Stimulated activated memory B cell treated with anti-CD40 and anti-IgM and Interleukin-4, amounts not matched to agents 10 μg/mL and 1 μg/mL and 100 μg/mL, for 72 hours (primary cell): ENCODE results near the gene KLB.

Experiments used
- ATAC-seq: fragments of 150-1000 bp; cut with Tn5 transposase; 2 replicates; pipeline ENCODE4 v1.10.0; 2021
- H3K27ac Mint-ChIP-seq: one replicate; pipeline ENCODE4 v1.8.0; 2022; ENCODE audit warnings: mild to moderate bottlenecking, mixed read lengths
- H3K27me3 Mint-ChIP-seq: one replicate; pipeline ENCODE4 v1.8.0; 2022; ENCODE audit warnings: mixed read lengths
- H3K36me3 Mint-ChIP-seq: one replicate; pipeline ENCODE4 v1.8.0; 2022; ENCODE audit warnings: mixed read lengths
- H3K4me1 Mint-ChIP-seq: one replicate; pipeline ENCODE4 v1.8.0; 2022; ENCODE audit warnings: mixed read lengths
- H3K4me3 Mint-ChIP-seq: one replicate; pipeline ENCODE4 v1.8.0; 2022; ENCODE audit warnings: mild to moderate bottlenecking, moderate library complexity, mixed read lengths
- H3K9me3 Mint-ChIP-seq: one replicate; pipeline ENCODE4 v1.8.0; 2022; ENCODE audit warnings: mixed read lengths

The KLB gene

GRCh38 chr4:39469429-39470077 is 62.8 kb downstream of the KLB start:
- Mint-ChIP-seq H3K4me3 (peak overlapping the region; percentile 48), H3K27me3 (no peaks in the 10 kb centered on the region), H3K9me3 (no peaks in the 10 kb centered on the region), H3K36me3 (peaks cover 16% of the 10 kb centered on the region), H3K27ac (peak overlapping the region; percentile 80), H3K4me1 (peaks cover 11% of the 10 kb centered on the region)
- peak; percentile 87 for ATAC-seq

- Mint-ChIP-seq H3K4me1 (peaks cover 11% of the 10 kb centered on the region), H3K27me3 (no peaks in the 10 kb centered on the region), H3K27ac (no peak overlapping the region), H3K9me3 (no peaks in the 10 kb centered on the region), H3K4me3 (no peak overlapping the region), H3K36me3 (peaks cover 10% of the 10 kb centered on the region)
- ATAC-seq: no peak
Observed at GRCh38 chr4:39470402-39470801, 63.7 kb downstream of the KLB start.

- Mint-ChIP-seq H3K4me1 (peaks cover 11% of the 10 kb centered on the region), H3K9me3 (no peaks in the 10 kb centered on the region), H3K36me3 (peaks cover 25% of the 10 kb centered on the region), H3K27me3 (no peaks in the 10 kb centered on the region), H3K4me3 (no peak overlapping the region), H3K27ac (no peak overlapping the region)
- ATAC-seq: no peak
Observed at GRCh38 chr4:39472396-39472795, 65.7 kb downstream of the KLB start.

GRCh38 chr4:39476187-39476895 is 69.6 kb downstream of the KLB start:
- no peaks in the 10 kb centered on the region for H3K4me1 Mint-ChIP-seq
- peaks cover 25% of the 10 kb centered on the region for H3K36me3 Mint-ChIP-seq
- no peak overlapping the region for H3K27ac Mint-ChIP-seq
- no peak overlapping the region for H3K4me3 Mint-ChIP-seq
- H3K27me3 Mint-ChIP-seq: no peaks in the 10 kb centered on the region
- ATAC-seq: no peak
- no peaks in the 10 kb centered on the region for H3K9me3 Mint-ChIP-seq

- Mint-ChIP-seq H3K27me3 (no peaks in the 10 kb centered on the region), H3K9me3 (peaks cover 6% of the 10 kb centered on the region), H3K36me3 (peaks cover 23% of the 10 kb centered on the region), H3K27ac (no peak overlapping the region), H3K4me3 (no peak overlapping the region), H3K4me1 (no peaks in the 10 kb centered on the region)
- ATAC-seq: no peak
Observed at GRCh38 chr4:39480251-39480650, 73.5 kb downstream of the KLB start.

- H3K36me3 Mint-ChIP-seq: peaks cover 19% of the 10 kb centered on the region
- H3K4me3 Mint-ChIP-seq: no peak overlapping the region
- H3K27ac Mint-ChIP-seq: no peak overlapping the region
- no peaks in the 10 kb centered on the region for H3K4me1 Mint-ChIP-seq
- peaks cover 6% of the 10 kb centered on the region for H3K9me3 Mint-ChIP-seq
- H3K27me3 Mint-ChIP-seq: no peaks in the 10 kb centered on the region
- ATAC-seq: no peak
Observed at GRCh38 chr4:39480902-39481695, 74.4 kb downstream of the KLB start.

- no peak for ATAC-seq
- no peak overlapping the region for H3K27ac Mint-ChIP-seq
- no peaks in the 10 kb centered on the region for H3K27me3 Mint-ChIP-seq
- H3K4me3 Mint-ChIP-seq: no peak overlapping the region
- H3K36me3 Mint-ChIP-seq: peaks cover 7% of the 10 kb centered on the region
- peaks cover 6% of the 10 kb centered on the region for H3K9me3 Mint-ChIP-seq
- H3K4me1 Mint-ChIP-seq: no peaks in the 10 kb centered on the region
Observed at GRCh38 chr4:39484582-39485272, 78.0 kb downstream of the KLB start.

- Mint-ChIP-seq H3K36me3 (peaks cover 7% of the 10 kb centered on the region), H3K4me3 (no peak overlapping the region), H3K9me3 (peaks cover 6% of the 10 kb centered on the region), H3K27me3 (no peaks in the 10 kb centered on the region), H3K27ac (no peak overlapping the region), H3K4me1 (no peaks in the 10 kb centered on the region)
- ATAC-seq: no peak
Observed at GRCh38 chr4:39486221-39486804, 79.6 kb downstream of the KLB start.

- Mint-ChIP-seq H3K4me3 (no peak overlapping the region), H3K36me3 (no peaks in the 10 kb centered on the region), H3K27ac (no peak overlapping the region), H3K9me3 (no peaks in the 10 kb centered on the region), H3K27me3 (no peaks in the 10 kb centered on the region), H3K4me1 (no peaks in the 10 kb centered on the region)
- ATAC-seq: no peak
Observed at GRCh38 chr4:39490322-39490721, 83.6 kb downstream of the KLB start.

- Mint-ChIP-seq H3K4me3 (no peak overlapping the region), H3K9me3 (no peaks in the 10 kb centered on the region), H3K27ac (no peak overlapping the region), H3K36me3 (no peaks in the 10 kb centered on the region), H3K27me3 (no peaks in the 10 kb centered on the region), H3K4me1 (no peaks in the 10 kb centered on the region)
- no peak for ATAC-seq
Observed at GRCh38 chr4:39494354-39494753, 87.6 kb downstream of the KLB start.

GRCh38 chr4:39495446-39496213 is 88.9 kb downstream of the KLB start:
- Mint-ChIP-seq H3K4me1 (no peaks in the 10 kb centered on the region), H3K27ac (no peak overlapping the region), H3K27me3 (no peaks in the 10 kb centered on the region), H3K36me3 (peaks cover 6% of the 10 kb centered on the region), H3K4me3 (no peak overlapping the region), H3K9me3 (no peaks in the 10 kb centered on the region)
- no peak for ATAC-seq

GRCh38 chr4:39497909-39498726 is 91.4 kb downstream of the KLB start:
- Mint-ChIP-seq H3K9me3 (no peaks in the 10 kb centered on the region), H3K4me1 (no peaks in the 10 kb centered on the region), H3K36me3 (peaks cover 23% of the 10 kb centered on the region), H3K27ac (no peak overlapping the region), H3K27me3 (no peaks in the 10 kb centered on the region), H3K4me3 (no peak overlapping the region)
- no peak for ATAC-seq

- Mint-ChIP-seq H3K27ac (no peak overlapping the region), H3K27me3 (no peaks in the 10 kb centered on the region)
Observed at GRCh38 chr4:39498727-39499020, 91.9 kb downstream of the KLB start.

More at GRCh38 chr4:39498727-39499020, 91.9 kb downstream of the KLB start:
- Mint-ChIP-seq H3K36me3 (peaks cover 29% of the 10 kb centered on the region), H3K4me3 (no peak overlapping the region), H3K4me1 (no peaks in the 10 kb centered on the region), H3K9me3 (no peaks in the 10 kb centered on the region)
- no peak for ATAC-seq
